ENCODE data around the gene NDFIP1.
"Not testable (repeated sequence)": the region's sequence is repeated elsewhere in the genome, so short reads cannot be mapped to it uniquely, and the experiment has no call there.

NDFIP1 gene

DNA sequence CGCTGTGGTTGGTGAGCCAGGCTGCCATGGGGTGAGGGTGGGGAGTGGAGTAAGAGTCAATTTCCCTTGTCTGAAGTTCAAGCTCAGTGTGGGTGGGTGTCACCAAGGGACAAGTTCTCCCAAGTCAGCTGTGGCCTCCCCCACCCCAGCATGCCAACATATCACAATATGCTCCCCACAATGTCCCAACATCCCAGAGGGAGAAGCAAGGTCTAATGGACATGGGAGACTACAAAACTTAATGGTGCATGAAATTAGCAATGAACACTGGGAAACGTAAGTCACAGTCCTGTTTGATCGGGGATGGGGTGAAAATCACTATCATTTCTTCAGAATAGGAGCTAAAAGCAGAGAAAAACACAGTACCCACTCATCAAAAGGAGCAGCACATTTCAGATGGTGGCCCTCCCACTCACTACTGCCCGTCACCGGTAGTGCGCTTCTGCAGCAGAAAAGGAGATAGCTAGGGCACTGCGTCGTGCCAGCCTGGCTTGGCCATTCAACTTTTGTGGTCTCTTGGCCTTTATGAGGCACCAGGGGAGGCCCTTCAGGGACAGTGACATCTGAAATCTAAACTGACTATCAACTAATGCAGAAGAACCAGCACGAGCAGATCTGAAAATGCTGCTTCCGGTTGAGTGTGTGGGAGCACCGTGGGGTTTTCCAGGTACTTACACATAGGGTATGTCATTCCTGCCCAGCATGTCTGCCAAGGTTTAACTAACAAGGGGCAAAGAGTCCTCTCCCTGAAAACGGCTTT lies 20.5 kb upstream of the NDFIP1 start:
- H3K27ac ChIP-seq = no peak overlapping the region
- TF ChIP-seq, protein P1, sequence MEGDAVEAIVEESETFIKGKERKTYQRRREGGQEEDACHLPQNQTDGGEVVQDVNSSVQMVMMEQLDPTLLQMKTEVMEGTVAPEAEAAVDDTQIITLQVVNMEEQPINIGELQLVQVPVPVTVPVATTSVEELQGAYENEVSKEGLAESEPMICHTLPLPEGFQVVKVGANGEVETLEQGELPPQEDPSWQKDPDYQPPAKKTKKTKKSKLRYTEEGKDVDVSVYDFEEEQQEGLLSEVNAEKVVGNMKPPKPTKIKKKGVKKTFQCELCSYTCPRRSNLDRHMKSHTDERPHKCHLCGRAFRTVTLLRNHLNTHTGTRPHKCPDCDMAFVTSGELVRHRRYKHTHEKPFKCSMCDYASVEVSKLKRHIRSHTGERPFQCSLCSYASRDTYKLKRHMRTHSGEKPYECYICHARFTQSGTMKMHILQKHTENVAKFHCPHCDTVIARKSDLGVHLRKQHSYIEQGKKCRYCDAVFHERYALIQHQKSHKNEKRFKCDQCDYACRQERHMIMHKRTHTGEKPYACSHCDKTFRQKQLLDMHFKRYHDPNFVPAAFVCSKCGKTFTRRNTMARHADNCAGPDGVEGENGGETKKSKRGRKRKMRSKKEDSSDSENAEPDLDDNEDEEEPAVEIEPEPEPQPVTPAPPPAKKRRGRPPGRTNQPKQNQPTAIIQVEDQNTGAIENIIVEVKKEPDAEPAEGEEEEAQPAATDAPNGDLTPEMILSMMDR (conservative IDR thresholded peaks at IDR 0.05; ENCODE audit: low read depth) = no peak

DNA sequence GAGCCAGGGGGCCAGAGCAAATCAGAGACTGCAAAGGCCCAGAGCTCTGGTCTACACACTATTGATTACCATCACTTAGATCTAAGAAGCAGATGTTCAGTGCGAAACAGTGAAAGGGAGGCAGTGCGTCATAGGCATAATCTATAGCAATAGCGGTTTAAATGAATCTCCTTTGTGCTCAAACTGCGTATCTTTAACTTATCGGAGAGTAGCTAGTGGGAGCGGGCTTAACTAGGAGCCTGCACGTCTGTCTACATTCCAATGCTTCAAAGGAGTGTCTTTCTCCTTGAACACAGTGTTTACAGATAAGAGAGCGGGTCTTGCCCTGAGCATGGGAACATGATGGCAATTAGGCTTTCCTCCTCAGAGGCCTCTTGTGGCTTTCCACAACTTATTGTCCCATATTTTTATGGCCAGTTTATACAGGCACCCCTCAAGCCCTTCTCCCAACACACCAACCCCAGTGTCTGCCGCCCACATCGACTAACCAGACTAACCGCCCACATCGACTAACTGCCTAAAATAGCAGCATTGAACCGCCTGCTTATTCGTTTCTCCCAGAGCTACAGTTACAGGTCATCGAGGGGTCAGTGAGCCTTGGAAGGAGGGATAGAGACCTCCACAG lies 19.6 kb upstream of the NDFIP1 start:
- H3K27ac ChIP-seq; DNase-seq (ENCODE audit: low spot score); POLR2A ChIA-PET (ENCODE audit: low non-redundant PET): not testable (repeated sequence)
- CTCF ChIA-PET = interaction anchor here (0.7 kb wide), 1 partner anchor 30 kb away, joined by 7 read pairs; no protein-coding TSS in a partner anchor

More for the DNA sequence above, 20.5 kb upstream of the NDFIP1 start:
- ChIA-PET CTCF (interaction anchor here (0.5 to 0.7 kb wide), 2 partner anchors 31 to 83 kb away, joined by 3 to 7 read pairs; no protein-coding TSS in a partner anchor), POLR2A (ENCODE audit: low non-redundant PET) (no interaction called here)
- DNase-seq (ENCODE audit: low spot score) = no peak

DNA sequence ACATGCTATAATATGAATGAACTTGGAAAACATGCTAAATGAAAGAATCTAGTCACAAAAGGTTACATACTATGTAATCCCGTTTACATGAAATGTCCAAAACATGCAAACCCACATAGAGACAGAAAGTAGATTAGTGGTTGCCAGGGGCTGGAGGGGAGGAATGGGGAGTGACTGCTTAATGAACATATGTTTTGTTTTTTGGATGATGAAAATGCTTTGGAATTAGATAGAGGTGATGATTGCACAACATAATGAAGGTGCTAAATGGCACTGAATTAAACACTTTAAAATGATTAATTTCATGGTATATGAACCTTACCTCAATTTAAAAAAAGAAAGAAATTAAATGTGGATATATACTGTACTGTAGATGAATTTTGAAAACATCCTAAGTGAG lies 17.6 kb upstream of the NDFIP1 start:
- ChIA-PET CTCF (interaction anchor here (0.7 kb wide), 1 partner anchor 114 kb away, joined by 5 read pairs; no protein-coding TSS in a partner anchor), POLR2A (ENCODE audit: low non-redundant PET) (no interaction called here)
- TF ChIP-seq, protein P1 (conservative IDR thresholded peaks at IDR 0.05; ENCODE audit: low read depth) = no peak
- H3K27ac ChIP-seq = no peak overlapping the region
- no peak for DNase-seq (ENCODE audit: low spot score)

DNA sequence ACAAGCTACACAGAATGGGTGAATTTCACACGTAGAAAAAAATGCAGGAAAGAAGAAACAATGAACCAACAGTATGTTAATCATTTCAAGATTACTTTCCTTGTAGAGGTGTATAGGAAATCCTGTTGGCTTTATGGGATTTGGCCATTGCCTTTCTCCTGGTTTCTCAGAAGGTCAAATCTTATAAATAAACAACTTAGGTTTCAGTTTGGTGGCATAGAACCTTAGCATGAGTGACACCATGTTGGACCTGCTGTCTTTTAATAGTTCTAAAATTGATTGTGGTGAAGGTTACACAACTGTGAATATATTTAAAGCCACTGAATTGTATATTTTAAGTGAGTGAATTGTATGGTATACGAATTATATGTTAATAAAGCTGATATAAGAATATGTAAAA lies 16.7 kb upstream of the NDFIP1 start:
- TF ChIP-seq, protein P1 (conservative IDR thresholded peaks at IDR 0.05; ENCODE audit: low read depth) = no peak
- ChIA-PET POLR2A (ENCODE audit: low non-redundant PET) (no interaction called here), CTCF (interaction anchor here (0.5 to 0.7 kb wide), 4 partner anchors 24 to 1374 kb away, joined by 3 to 6 read pairs (median 4); no protein-coding TSS in a partner anchor)
- DNase-seq (ENCODE audit: low spot score) = no peak
- H3K27ac ChIP-seq = no peak overlapping the region

DNA sequence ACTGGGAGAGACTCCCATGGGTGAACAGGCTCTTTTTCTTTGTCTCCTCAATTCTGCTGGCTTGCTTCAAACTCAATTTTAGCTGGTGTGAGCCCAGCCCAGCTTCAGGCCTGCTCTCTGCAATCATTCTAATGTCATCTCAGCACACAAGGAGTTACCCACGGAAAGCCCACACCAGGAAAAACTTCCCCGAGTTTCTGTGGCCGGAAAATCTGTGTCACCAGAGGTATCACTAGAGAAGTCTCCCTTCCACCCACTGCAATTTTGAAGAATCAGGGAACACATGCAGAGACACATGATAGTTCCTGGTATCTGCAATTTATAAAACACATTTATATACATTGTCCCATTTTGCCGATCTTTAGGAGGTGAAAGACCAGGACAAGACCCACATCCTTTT lies 13.5 kb upstream of the NDFIP1 start:
- no peak for DNase-seq (ENCODE audit: low spot score)
- TF ChIP-seq, protein P1 (conservative IDR thresholded peaks at IDR 0.05; ENCODE audit: low read depth) = no peak
- POLR2A ChIA-PET (ENCODE audit: low non-redundant PET) = no interaction called here
- CTCF ChIA-PET = interaction anchor here (0.6 kb wide), 1 partner anchor 1704 kb away, joined by 4 read pairs; no protein-coding TSS in a partner anchor
- H3K27ac ChIP-seq = no peak overlapping the region

- ChIA-PET CTCF (interaction anchor here (0.5 to 0.6 kb wide), 2 partner anchors 38 to 1704 kb away, joined by 3 to 4 read pairs; no protein-coding TSS in a partner anchor), POLR2A (ENCODE audit: low non-redundant PET) (no interaction called here)
- TF ChIP-seq, protein P1 (conservative IDR thresholded peaks at IDR 0.05; ENCODE audit: low read depth) = no peak
- no peak overlapping the region for H3K27ac ChIP-seq
- DNase-seq (ENCODE audit: low spot score) = no peak
Measured at GRCh38 chr5:142095651-142096330, 12.8 kb upstream of the NDFIP1 start.

Measured in RWPE1 (cell line).